GM12878 (cell line): ENCODE measurements around the gene ADSL. TPM values are rescaled to one million over a fixed set of nuclear protein-coding genes. Genes with fewer than 3 reads are reported as not detected.

Experiments
- ATAC-seq: fragments of 200-7000 bp; cut with Tn5 transposase; 3 replicates; pipeline ENCODE4 v1.9.1; 2020; ENCODE audit warnings: mild to moderate bottlenecking, moderate library complexity
- BruUV-seq: library from RNA; stranded (reverse); fragments of 400-500 nt; replicated peaks from 2 replicates; lab custom pipeline; 2021; lab: Mats Ljungman, UMichigan
- CTCF ChIA-PET: fragments of 300-600 bp; sonication (Branson Sonifier 250); formaldehyde crosslinking; extraction: SDS; loops from one replicate; lab custom pipeline; 2021; ENCODE audit warnings: inconsistent platforms; lab: Yijun Ruan, JAX
- POLR2A ChIA-PET: fragments of 350-600 bp; formaldehyde crosslinking; extraction: SDS; loops from one replicate; lab custom pipeline; 2021; ENCODE audit warnings: inconsistent platforms; lab: Charles Lee
- RAD21 ChIA-PET: fragments of 300-600 bp; sonication (Branson Sonifier 250); formaldehyde crosslinking; loops from one replicate; lab custom pipeline; 2023; ENCODE audit warnings: antibody characterized with exemption; ENCODE audit not compliant: unreplicated experiment; lab: Charles Lee
- SMC1A ChIA-PET: fragments of 300-600 bp; sonication (Branson Sonifier 250); formaldehyde crosslinking; loops from one replicate; lab custom pipeline; 2023; ENCODE audit not compliant: unreplicated experiment, uncharacterized antibody; lab: Charles Lee
- DNase-seq: peaks from one replicate; pipeline ENCODE4 v3.0.0-alpha.2; 2011; ENCODE audit warnings: low read depth, low spot score
- FAIRE-seq: peaks from 3 replicates; lab custom pipeline; 2011; peaks lifted over from hg19 to GRCh38; lab: Jason Lieb, UNC
- H2AFZ ChIP-seq: 2 replicates; pipeline ENCODE4 v1.6.0; 2011; ENCODE audit warnings: low read depth, low read length, control low read depth; ENCODE audit not compliant: control insufficient read depth
- H3K27ac ChIP-seq: 2 replicates; pipeline ENCODE4 v1.5.1; 2011; ENCODE audit warnings: control low read depth; ENCODE audit not compliant: control insufficient read depth, insufficient read depth
- H3K27me3 ChIP-seq, 2 experiments: replicated peaks in 1 of 2; 2 replicates each; pipeline versions ENCODE4 v1.6.0 to v1.6.1; 2011; ENCODE audit warnings: low read length in 1 of 2; ENCODE audit not compliant: control insufficient read depth in 2 of 2, insufficient read depth in 2 of 2
- H3K36me3 ChIP-seq, 2 experiments: 2 replicates each; pipeline ENCODE4 v1.5.1; 2011; ENCODE audit warnings: low read length in 1 of 2; ENCODE audit not compliant: control insufficient read depth in 2 of 2, insufficient read depth in 2 of 2
- H3K4me1 ChIP-seq: 2 replicates; pipeline ENCODE4 v1.6.1; 2011; ENCODE audit warnings: mild to moderate bottlenecking, low read length, moderate library complexity, mixed read lengths; ENCODE audit not compliant: control insufficient read depth, insufficient read depth
- H3K4me2 ChIP-seq: 2 replicates; pipeline ENCODE4 v1.6.0; 2011; ENCODE audit warnings: control low read depth; ENCODE audit not compliant: control insufficient read depth, insufficient read depth
- H3K4me3 ChIP-seq: fragments of 200-600 bp; sonication (generic); 2 replicates; pipeline ENCODE4 v1.5.1; 2016
- H3K79me2 ChIP-seq: 2 replicates; pipeline ENCODE4 v1.6.0; 2011; ENCODE audit warnings: low read length; ENCODE audit not compliant: control insufficient read depth, insufficient read depth
- H3K9ac ChIP-seq: 2 replicates; pipeline ENCODE4 v1.8.0; 2011; ENCODE audit warnings: low read length, control low read depth, mixed read lengths; ENCODE audit not compliant: control insufficient read depth, insufficient read depth
- H3K9me3 ChIP-seq: replicated peaks from 3 replicates; pipeline ENCODE4 v1.5.1; 2011; ENCODE audit warnings: mild to moderate bottlenecking, low read length; ENCODE audit not compliant: control insufficient read depth, insufficient read depth
- H4K20me1 ChIP-seq: 2 replicates; pipeline ENCODE4 v1.6.0; 2011; ENCODE audit not compliant: control insufficient read depth, insufficient read depth
- EED ChIP-seq: sonication (generic); IDR thresholded peaks from 2 replicates; pipeline ENCODE4 v1.6.1; 2016; ENCODE audit warnings: antibody characterized with exemption, low read depth
- SP1 ChIP-seq: IDR thresholded peaks from one replicate; pipeline ENCODE4 v1.6.1; 2011; ENCODE audit warnings: low read depth, low read length
- TBL1XR1 ChIP-seq: IDR thresholded peaks from 2 replicates; pipeline ENCODE4 v1.6.1; 2012; ENCODE audit warnings: low read depth, low read length, improper control_type of control experiment
- WGBS: methylation state at CpG from one replicate; pipeline ENCODE4 v1.1.6; 2016; ENCODE audit warnings: low lambda C conversion rate; ENCODE audit not compliant: insufficient replicate concordance, insufficient coverage; ENCODE audit errors: missing lambda C conversion rate; 5-methylcytosine and 5-hydroxymethylcytosine counted together
- in situ Hi-C: fragments of 300-500 bp; cut with MboI; formaldehyde crosslinking; loops from 9 replicates; pipeline ENCODE4 v1.14.3; 2018; ENCODE audit warnings: mixed read lengths
- intact Hi-C: fragments of 100-400 bp; cut with micrococcal nuclease; formaldehyde crosslinking; loops from one replicate; pipeline ENCODE4 v1.14.2; 2022; ENCODE audit not compliant: unreplicated experiment
- polyA plus RNA-seq, 11 experiments: library from polyadenylated mRNA; depleted of rRNA in 4 of 11; unstranded in 6 of 11; stranded (reverse) in 5 of 11; fragments of >200 nt; fragmentation: Nextera tagmentation in 4 of 11; fragmentation: Illumina TruSeq in 1 of 11; extraction: Ambion mirVana in 4 of 11; extraction: Trizol in 1 of 11; gene quantifications; 1 replicate in 1 of 11; 2 replicates in 10 of 11; pipeline versions ENCODE4 v1.2.1 to v1.2.3, GENCODE V29; 2011 to 2016; ENCODE audit warnings: inconsistent platforms in 2 of 11, missing spikeins in 2 of 11, low read depth in 1 of 11
- total RNA-seq, 4 experiments: library from RNA; depleted of rRNA in 3 of 4; stranded (reverse); fragments of >200 nt in 3 of 4; fragmentation: Illumina TruSeq in 1 of 4; extraction: Trizol in 1 of 4; gene quantifications; 2 replicates each; pipeline versions ENCODE4 v1.2.1 to v1.2.3, GENCODE V29; 2013 to 2021
- TF ChIP-seq, protein P1 (sequence below), 3 experiments: IDR thresholded peaks in 2 of 3; conservative IDR thresholded peaks in 1 of 3; 2 replicates each; pipeline ENCODE4 v1.5.1; 2011; ENCODE audit warnings: low read depth in 3 of 3, low read length in 3 of 3, mild to moderate bottlenecking in 3 of 3, control low read depth in 2 of 3, moderate library complexity in 2 of 3, inconsistent platforms in 1 of 3, mixed read lengths in 1 of 3; ENCODE audit not compliant: control insufficient read depth in 2 of 3, insufficient read depth in 1 of 3; ENCODE audit errors: extremely low read depth in 1 of 3

The ADSL gene
- total and polyA plus RNA-seq, 10 of the 15 experiments (the other 5 are each of a cell fraction or from before 2014, with no cell fraction given), result 126 to 313 (median 143) TPM

GRCh38 chr22:40367342-40367741, 21.0 kb downstream of the ADSL start (continued):
- TF ChIP-seq, protein P1, sequence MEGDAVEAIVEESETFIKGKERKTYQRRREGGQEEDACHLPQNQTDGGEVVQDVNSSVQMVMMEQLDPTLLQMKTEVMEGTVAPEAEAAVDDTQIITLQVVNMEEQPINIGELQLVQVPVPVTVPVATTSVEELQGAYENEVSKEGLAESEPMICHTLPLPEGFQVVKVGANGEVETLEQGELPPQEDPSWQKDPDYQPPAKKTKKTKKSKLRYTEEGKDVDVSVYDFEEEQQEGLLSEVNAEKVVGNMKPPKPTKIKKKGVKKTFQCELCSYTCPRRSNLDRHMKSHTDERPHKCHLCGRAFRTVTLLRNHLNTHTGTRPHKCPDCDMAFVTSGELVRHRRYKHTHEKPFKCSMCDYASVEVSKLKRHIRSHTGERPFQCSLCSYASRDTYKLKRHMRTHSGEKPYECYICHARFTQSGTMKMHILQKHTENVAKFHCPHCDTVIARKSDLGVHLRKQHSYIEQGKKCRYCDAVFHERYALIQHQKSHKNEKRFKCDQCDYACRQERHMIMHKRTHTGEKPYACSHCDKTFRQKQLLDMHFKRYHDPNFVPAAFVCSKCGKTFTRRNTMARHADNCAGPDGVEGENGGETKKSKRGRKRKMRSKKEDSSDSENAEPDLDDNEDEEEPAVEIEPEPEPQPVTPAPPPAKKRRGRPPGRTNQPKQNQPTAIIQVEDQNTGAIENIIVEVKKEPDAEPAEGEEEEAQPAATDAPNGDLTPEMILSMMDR (IDR thresholded peaks at IDR 0.05 in 2 of 3, conservative IDR thresholded peaks at IDR 0.05 in 1 of 3; ENCODE audit: control insufficient read depth in 2 of 3, extremely low read depth in 1 of 3, insufficient read depth in 1 of 3, low read depth in 3 of 3, low read length in 3 of 3), result no peak
- TF ChIP-seq SP1 (no peak), TBL1XR1 (no peak)

GRCh38 chr22:40368016-40368415, 21.7 kb downstream of the ADSL start:
- Histone ChIP-seq H3K9ac (no peak overlapping the region), H3K4me3 (no peak overlapping the region), H4K20me1 (no peaks in the 10 kb centered on the region), H3K27me3 (no peaks in the 10 kb centered on the region), H3K27ac (no peak overlapping the region), H3K79me2 (peaks cover 14% of the 10 kb centered on the region), H3K9me3 (no peaks in the 10 kb centered on the region), H3K36me3 (peaks cover 12 to 24% of the 10 kb centered on the region in 2 experiments), H3K4me2 (no peak overlapping the region), H2AFZ (no peak overlapping the region), H3K4me1 (no peaks in the 10 kb centered on the region; the same call in 1 of the 2 replicates)
- no peak for TF ChIP-seq EED
- POLR2A ChIA-PET, result interaction anchor here (1.0 kb wide), 1 partner anchor 12 kb away, joined by 8 read pairs; no protein-coding TSS in a partner anchor
- in situ Hi-C loops, result no loop called here
- 80% methylated on average over 6 of the region's 6 CpGs for WGBS
- BruUV-seq, result no TSS peak
- RAD21 ChIA-PET, result interaction anchor here (0.6 to 1.1 kb wide), 3 partner anchors 68 to 282 kb away, joined by 3 read pairs; no protein-coding TSS in a partner anchor
- SMC1A ChIA-PET, result interaction anchor here (0.7 to 0.9 kb wide), 2 partner anchors 20 to 62 kb away, joined by 3 to 4 read pairs; no protein-coding TSS in a partner anchor
- ATAC-seq (no peak), DNase-seq (no peak), FAIRE-seq (no peak)
- CTCF ChIA-PET, result interaction anchor here (1.2 to 1.3 kb wide), 3 partner anchors 69 to 325 kb away, joined by 3 to 4 read pairs (median 3); no protein-coding TSS in a partner anchor
- intact Hi-C loops, result no loop called here
